Fibroblast of gingiva (primary cell): ENCODE measurements around the gene KCNK5.

Experiments used
- DNase-seq: peaks from one replicate; pipeline ENCODE4 v3.0.0-alpha.2; 2011; ENCODE audit warnings: low read depth

Gene KCNK5

GRCh38 chr6:39228992-39229767, at the start of gene KCNK5:
Gene KCNK5, minus strand, starts transcription at chr6:39229475. Its CDS starts 364 bp downstream, at chr6:39229111.
- peak; percentile 5 for DNase-seq

GRCh38 chr6:39276379-39276995, 47.2 kb upstream of the KCNK5 start:
- DNase-seq, result no peak

GRCh38 chr6:39274903-39275302, 45.6 kb upstream of the KCNK5 start:
- no peak for DNase-seq

GRCh38 chr6:39274471-39274870, 45.2 kb upstream of the KCNK5 start:
- no peak for DNase-seq

- no peak for DNase-seq
Measured at GRCh38 chr6:39273406-39273821, 44.1 kb upstream of the KCNK5 start.

- no peak for DNase-seq
Measured at GRCh38 chr6:39269961-39270360, 40.7 kb upstream of the KCNK5 start.

GRCh38 chr6:39268721-39269120, 39.4 kb upstream of the KCNK5 start:
- no peak for DNase-seq

GRCh38 chr6:39268171-39268570, 38.9 kb upstream of the KCNK5 start:
- DNase-seq, result no peak

GRCh38 chr6:39266782-39267355, 37.6 kb upstream of the KCNK5 start:
- DNase-seq, result no peak

- DNase-seq, result no peak
Measured at GRCh38 chr6:39266375-39266774, 37.1 kb upstream of the KCNK5 start.

GRCh38 chr6:39263303-39264037, 34.2 kb upstream of the KCNK5 start:
- no peak for DNase-seq

- no peak for DNase-seq
Measured at GRCh38 chr6:39261751-39262150, 32.5 kb upstream of the KCNK5 start.

- DNase-seq, result no peak
Measured at GRCh38 chr6:39260953-39261352, 31.7 kb upstream of the KCNK5 start.

- no peak for DNase-seq
Measured at GRCh38 chr6:39260456-39260855, 31.2 kb upstream of the KCNK5 start.

- no peak for DNase-seq
Measured at GRCh38 chr6:39256294-39256940, 27.1 kb upstream of the KCNK5 start.

GRCh38 chr6:39254999-39255535, 25.8 kb upstream of the KCNK5 start:
- no peak for DNase-seq

- DNase-seq, result no peak
Measured at GRCh38 chr6:39251406-39251805, 22.1 kb upstream of the KCNK5 start.

- DNase-seq, result no peak
Measured at GRCh38 chr6:39250507-39250906, 21.2 kb upstream of the KCNK5 start.

- DNase-seq, result no peak
Measured at GRCh38 chr6:39249278-39249677, 20.0 kb upstream of the KCNK5 start.

- no peak for DNase-seq
Measured at GRCh38 chr6:39247667-39248194, 18.5 kb upstream of the KCNK5 start.

- no peak for DNase-seq
Measured at GRCh38 chr6:39243809-39244208, 14.5 kb upstream of the KCNK5 start.
